Suppressor macrophage (primary cell): ENCODE data around the gene PEA15.

Source experiments
- DNase-seq, 4 experiments: peaks; one replicate each; pipeline ENCODE4 v3.0.0-alpha.2; 2020 to 2022

PEA15 gene

DNA sequence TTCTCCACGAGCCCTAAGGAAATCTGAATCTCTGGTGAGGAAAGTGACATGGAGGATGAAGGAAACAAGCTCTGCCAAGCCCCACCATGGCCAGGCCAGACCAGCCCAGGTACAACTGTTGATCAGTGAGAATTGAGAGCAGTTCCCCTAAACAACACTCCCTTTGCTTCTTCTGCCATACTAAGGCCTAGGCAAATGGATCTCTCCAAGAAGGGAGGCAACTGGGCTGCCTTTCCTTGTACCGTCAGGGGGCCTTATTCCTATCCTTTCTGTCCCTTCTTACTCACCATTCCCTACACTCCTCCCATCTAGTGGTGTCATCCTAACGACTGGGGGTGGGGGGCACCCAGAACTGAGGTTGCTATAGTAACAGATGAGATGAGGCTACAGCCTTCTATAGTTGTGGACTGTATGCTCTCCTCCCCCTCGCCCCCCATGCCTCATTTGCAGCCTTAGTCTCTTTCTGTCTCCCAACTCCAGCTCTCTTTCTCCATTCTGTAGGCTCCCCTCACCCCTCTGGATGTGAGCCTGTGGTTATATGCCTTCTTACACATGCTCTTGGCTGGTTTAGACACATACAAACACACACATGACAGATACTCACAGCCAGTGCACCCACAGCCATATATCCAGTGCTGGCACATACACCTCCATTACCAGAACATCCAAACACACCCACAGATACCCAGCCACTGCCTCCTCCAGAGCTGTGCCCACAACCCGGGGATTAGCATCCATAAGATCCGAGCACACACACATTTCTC is 3.6 kb downstream of the PEA15 start:
- no peak for DNase-seq

DNA sequence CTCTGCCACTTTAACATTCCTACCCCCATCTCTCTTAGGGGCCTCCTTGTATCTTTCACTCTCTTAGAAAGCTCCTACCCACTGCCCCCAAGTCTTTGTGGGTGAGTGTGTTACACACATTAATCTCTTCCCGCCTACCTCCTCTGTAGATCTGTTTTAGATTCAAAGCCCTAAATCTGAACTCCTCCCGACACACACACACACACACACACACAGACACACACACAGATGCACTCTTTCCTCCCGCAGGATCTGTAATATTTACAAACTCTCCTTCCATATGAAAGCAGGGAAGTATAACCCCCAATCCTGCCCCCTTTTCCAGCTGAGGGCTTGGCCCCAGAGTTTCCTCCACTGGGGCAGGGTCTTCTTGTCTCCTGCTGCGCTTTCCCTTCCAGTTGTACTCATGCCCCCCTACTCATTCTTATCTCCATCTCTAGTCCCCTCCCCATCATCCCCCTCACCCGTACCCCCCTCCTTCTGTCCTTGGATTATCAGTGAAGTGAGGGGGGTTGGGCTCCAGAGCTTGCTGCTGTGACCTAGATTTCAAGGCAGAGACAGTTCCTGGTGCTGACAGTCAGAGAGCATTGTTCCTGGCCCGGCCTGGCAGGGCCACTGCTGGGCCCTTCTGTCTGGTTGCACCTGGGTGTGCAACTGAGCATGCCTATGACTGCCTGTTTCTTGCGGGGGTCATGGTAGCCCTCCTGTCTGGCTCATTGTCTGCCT is 4.3 kb downstream of the PEA15 start:
- no peak for DNase-seq

DNA sequence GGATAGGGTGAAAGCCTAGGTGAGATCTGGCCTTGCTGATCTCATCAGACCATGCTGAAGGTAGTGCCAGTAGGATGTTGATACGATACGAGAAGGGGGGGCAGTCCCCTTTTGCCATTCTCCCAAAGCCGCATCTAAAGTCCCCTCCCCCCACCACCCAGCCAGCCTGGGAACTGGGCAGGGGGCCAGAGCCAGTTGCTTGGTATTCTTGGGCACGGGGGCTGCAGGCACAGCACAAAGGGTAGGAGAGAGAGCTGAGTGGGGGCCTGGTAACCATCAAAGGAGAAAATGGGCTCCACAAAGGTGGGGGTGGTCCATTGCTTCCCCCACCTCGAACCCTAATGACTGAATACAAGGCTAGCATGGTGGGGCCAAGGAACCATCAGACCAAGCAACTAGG is 5.4 kb downstream of the PEA15 start:
- DNase-seq, result no peak

DNA sequence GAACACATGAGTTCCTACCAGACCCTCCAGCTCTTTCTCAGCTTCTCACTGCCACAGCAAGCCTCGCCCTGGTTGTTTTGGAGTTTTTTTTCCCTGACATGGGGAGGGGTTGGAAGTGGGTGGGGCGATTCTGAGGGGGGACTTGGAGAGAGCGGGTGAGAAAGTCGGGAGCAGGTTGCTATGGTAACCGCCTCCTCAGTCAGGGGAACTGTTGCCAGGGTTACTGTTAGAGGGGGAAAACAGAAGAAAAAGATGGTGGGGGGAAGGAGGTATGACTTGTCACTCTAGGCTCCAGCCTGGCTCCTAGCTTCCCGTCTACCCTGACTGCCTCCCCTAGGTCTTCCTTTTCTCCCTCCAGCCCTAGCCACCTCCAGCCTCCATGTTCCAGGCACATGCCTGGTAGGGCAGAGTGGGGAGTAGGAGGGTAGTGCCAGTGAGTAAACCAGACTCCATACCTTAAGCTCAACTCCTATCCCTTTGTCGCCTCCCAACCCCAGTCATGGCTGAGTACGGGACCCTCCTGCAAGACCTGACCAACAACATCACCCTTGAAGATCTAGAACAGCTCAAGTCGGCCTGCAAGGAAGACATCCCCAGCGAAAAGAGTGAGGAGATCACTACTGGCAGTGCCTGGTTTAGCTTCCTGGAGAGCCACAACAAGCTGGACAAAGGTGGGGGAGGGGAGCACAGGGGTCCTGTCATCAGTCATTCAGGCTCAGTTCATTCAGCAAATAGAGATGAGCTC is 6.0 kb downstream of the PEA15 start:
- no peak for DNase-seq

DNA sequence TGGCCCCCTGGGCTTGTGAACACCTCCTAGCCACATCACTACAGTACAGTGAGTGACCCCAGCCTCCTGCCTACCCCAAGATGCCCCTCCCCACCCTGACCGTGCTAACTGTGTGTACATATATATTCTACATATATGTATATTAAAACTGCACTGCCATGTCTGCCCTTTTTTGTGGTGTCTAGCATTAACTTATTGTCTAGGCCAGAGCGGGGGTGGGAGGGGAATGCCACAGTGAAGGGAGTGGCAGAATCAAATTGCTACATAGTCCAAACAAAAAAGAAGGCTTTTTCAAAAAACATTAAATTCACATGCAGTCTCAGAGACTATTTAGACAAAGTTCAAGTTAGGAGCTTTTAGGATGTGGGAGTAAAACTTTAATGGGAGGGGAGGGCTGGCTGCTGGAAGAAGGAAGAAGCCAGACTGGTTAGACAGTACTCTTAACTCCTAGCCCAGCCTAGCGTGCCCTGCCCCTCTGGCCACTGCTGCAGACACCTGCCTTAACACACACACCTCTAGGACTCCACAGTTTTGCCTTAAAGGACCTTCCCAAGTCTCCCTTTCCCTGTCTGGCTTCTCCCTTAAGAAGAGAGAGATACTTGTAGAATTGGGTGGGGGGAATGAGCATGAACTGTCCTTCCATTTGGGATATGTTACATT is 9.4 kb downstream of the PEA15 start:
- DNase-seq, result no peak

DNA sequence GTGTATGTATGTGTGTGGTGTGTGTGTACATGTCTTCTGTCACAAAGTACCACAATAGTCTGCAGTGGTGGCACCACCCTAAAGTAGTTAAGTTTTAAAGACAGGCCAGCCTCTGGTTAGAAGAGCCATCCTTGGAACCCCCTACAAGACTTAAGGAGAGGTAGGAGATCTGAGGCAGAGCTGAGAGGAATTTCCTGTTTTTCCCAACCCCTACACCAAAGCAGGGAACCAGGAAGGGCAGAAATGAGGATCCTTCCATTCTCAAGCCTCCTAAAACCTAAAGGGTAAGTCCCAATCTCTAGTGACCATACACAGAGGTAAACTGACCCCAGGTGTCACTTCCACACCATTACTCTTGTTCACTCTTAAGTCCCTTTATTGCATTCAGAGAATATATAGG is 11.1 kb downstream of the PEA15 start:
- no peak for DNase-seq

DNA sequence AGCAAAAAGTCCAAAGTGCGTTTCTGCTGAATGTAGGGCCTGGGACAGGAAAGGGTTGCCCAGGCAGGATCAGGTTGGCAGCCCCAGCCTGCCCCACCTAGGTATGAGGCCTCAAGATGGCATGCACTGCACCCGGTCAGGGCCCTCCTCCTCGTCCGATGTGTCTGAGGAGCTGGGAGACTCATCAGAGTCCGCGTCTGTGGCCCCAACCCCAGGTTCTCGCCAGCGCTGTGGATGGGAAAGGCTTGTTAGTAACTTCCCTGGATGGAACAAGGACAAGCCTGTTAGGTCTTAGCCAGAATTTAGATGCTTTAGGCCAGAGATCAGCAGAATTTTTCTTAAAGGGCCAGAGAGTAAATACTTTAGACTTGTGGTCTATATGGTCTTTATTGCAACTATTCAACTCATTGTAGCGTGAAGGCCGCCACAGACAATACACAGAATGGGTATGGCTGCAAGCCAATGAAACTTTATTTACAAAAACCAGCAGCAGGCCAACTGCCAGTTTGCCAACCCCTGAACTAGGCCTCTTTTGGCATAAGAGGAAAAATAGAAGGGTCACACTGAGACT is 12.4 kb downstream of the PEA15 start:
- no peak for DNase-seq

DNA sequence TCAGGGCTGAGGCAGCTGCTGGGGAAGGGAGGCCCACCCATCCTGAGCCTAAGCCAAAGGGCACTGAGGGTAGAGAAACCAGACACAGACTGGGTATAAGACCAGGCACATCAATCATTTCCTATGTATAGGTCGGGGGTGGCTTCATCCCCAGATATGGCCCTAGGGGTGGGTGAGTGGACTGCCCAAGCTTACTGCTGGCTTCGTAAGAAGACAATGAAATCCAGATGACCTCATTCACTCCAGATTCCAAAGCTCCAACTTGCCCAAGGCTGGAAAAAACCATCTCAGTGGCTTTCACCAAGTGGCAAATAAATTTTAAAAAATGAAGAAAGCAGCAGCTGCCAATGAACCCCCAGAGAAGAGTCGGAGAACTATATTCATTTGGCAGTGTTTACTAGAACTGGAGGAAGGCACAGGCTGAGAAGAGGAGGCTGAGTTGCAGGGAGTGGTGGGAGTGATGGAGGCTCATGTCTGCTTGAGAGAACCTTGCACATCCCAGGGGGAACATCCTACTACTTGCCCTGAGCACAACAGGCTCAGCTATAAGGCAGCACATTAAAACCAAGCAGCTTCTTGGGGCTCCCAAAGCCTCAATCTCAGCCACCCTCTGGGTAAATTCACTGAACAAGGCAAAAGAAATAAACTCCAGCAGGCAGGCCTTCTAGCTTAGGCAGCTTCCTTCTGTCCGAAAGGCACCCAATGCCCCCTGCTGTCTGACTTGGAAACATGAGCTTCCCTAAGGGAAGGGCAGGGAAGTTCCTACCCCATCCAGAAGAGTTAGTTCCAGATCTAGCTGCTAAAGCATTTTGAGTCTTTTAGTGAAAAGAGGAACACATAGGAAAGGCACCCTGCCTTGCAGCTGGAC is 14.1 kb downstream of the PEA15 start:
- peak; percentile 50 to 78 (median 76) for DNase-seq

DNA sequence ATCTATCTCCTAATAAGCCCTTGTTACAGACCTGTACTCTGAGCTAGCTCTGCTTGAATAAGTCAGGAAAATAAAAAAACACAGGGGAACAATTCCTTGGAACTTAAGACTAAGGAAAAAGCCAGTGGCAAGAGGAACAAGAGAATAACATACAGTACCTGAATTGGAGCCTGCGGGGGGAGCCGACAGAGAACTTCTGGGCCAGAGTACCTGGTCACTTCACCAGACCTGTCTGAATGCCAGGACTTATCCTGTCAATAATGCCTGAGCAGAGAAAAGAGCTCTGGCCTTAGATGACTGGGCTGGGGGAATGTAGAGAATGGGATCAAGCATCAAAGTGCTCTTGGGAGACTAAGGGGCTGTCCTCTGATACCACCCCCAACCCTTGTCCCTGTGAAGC is 15.1 kb downstream of the PEA15 start:
- no peak for DNase-seq

DNA sequence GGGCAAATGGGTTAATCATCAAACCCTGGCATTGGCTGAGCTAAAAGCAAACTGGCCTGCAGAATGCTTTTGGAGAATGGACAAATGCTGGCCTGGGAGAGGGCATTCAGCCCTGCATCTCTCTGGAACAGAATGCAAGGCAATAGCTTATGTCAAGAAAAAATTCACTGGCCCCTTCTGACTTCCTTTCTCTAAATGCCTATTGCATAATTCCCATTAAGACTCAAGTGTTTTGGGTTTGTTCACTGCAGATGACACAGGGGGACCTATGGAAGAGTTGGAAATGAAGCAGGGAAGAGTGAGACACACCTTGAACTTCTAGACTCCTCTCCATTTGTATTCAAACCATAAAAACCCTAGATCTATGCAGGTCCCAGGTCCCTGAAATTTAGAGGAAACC is 15.9 kb downstream of the PEA15 start:
- peak in 2 of 4 experiments; percentile 16 to 24 for DNase-seq

DNA sequence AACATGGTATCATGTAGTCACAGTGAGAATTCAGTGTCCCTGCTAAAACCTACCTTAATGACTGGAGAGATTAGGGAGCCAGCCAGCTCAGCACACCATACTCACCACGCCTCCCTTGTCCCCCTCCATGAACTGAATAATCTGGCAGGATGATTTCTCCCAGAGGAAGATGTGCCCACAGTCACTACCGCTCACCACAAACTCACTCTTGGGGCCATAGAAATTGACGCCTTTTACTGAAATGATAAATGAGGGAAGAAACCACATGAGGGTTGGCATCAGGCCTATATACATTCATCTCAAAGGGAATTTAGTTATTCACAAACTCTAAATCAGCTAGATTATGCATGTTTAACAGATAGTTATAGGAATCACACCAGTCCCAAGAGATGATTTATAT is 17.4 kb downstream of the PEA15 start:
- no peak for DNase-seq

DNA sequence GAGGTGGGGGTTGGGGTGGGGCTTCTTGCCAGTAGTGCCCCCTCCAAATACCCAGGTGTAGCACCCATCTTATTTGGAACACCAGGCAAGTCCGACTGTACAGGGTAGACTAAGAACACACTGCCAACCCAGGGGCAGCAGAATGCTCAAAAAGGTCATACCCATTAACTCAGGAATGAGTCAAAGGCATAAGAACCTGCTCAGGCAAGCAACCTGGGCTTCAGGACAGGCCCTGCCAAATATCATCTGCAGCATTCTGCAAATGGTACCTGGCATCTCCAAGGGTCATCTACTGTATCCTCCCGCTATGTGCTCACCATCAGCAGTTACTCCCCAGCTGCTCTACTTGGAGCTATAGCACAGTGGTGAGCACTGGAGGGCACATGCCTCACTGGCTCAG is 19.4 kb downstream of the PEA15 start:
- DNase-seq, result no peak

DNA sequence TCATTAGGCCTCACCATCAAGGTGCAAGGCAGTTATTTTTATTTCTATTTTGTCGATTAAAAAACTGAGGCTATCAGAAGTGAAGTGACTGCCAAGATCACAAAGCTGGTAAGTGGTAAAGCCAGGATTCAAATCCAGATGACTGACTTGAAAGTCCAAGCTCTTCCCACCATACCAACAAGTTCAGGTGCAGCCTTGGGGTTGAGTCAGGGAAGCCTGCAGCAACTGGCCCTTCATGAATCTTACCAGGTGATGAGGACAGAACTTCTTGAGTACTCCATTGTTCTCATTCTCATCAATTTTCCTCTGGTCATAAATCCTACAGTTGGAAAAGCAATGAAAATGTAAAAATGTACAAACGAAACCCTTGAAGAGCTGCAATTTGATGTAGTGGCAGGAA is 20.2 kb downstream of the PEA15 start:
- no peak for DNase-seq

DNA sequence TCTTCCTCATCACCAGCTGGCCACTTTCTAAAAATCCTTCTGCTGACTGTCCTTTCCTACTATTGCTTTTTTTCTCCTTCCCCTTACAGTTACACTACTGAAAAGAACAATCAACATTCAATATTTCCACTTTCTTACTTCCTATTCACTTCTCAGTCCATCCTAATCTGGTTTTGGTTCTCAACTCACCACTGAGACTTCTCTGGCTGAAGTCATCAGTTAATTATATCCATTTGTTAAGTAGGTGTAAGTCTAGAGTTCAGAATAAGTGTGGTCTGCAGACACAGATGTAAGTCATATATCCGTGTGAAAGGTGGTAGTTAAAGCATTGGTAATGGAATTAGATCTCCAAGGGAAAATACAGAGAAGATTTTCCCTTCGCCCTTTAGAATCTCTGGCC is 21.4 kb downstream of the PEA15 start:
- no peak for DNase-seq

DNA sequence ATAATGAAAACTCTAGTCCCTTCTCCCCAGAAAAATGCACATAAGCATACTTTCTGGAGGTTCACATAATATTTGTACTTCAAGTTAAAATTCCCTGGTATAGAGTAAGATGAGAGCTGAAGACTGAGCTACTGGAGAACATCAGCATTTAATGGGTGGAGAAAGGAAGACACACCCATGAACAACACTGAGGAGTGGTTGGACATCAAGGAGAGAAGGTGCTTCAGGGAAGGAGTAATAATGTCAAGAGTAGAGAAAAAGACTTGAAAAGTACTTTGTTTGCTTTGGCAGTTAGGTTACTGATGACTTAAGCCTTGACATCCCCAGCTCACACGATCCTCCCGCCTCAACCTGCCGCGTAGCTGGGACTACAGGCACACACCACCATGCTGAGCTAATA is 21.9 kb downstream of the PEA15 start:
- DNase-seq, result no peak

DNA sequence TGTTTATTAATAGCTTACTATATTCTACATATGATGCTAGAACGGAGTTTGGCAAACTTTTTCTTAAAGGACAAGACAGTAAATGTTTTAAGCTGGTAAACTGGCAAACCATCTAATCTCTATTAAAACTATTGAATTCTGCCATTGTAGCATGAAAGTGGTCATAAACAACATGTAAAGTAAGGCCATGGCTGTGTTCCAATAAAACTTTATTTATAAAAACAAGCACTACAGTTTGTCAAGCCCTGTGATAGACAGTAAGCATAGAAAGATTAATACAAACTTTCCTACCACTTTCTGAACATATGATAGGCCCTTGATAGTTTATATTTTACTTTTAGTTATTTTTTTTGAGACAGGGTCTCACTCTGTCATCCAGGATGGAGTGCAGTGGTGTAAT is 22.4 kb downstream of the PEA15 start:
- no peak for DNase-seq

DNA sequence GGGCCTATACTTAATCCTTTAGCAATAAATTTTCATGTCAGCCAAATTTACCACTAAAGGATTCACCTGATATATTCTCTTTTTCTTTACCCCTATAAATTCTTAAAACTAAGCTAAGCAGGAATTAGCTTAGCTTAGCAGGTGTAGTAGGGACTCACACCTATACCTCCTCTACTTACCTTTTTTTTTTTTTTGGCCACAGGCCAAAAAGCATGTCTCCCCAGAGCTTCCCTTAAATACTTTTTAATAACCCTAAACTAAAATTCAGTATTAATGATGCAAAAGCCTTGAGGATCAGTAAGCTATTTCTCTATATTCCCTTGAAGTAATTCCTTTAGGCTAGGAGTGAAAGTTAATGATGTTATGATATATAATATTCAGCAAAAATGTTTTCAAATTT is 23.2 kb downstream of the PEA15 start:
- no peak for DNase-seq

DNA sequence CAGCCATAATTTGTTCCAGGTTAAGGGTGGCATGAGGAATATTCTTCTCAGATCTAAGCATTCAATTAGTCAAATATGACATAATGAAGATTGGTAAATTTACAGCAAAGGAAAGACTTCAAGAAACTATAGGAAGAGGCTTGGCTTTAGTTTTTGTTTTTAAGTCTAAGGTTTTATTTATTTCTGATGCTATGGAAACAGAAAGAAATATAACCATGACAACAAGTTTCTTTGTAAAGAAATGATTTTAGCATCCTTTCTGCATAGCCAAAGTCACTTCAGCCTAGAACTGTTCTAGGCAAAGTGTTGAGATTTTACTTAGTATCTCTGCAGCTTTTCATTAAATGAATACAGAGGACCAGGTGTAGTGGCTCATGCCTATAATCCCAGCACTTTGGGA is 27.7 kb downstream of the PEA15 start:
- no peak for DNase-seq

DNA sequence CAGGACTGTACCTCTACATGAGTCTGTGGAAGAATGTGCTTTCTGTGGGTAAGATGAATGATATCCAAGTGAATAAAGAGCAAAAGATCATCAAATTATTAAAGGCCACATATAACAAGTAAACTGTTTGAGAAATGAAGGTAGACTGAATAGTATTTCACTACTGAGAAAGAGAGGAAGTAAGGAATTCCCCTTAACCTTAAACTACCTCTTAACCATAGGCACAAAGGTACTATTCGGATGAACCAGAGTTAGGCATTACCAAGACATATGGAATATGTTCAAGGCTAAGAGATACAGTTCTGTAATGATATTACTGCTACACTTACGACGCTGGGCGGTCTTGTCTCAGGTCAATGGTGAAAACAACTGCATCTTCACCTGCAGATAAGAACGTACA is 31.6 kb downstream of the PEA15 start:
- DNase-seq, result no peak

DNA sequence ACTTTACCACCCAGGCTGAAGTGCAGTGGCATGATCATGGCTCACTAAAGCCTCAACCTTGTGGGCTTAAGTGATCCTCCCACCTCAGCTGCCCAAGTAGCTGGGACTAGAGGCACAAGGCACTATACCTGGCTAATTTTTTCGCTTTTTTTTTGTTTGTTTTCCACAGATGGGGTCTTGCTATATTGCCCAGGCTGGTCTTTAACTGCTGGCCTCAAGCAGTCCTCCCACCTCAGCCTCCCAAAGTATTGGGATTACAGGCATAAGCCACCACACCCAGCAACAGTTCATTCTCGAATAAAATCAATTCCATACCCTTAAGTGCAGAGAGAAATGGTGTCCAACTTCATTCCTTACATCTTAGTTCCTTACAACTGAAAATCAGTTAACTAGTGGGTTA is 32.4 kb downstream of the PEA15 start:
- no peak for DNase-seq

DNA sequence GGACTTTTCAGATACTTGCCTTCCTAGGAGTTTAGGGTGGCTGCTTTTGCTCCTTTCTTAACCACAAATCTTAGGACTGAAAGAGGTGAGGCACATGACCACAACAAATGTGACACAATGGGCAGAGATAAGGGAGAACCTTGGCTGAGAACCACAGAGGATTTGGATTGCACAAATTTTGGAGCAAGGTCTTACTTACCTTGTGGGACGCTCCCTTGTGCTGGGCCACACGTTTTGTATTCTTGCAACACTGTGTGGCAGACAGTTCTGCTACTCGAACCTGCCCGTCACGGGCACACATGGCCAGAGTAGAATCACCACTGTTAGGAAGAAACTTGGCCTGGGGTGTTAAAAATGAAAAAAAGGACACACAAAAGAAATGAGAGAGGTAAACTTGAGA is 33.2 kb downstream of the PEA15 start:
- no peak for DNase-seq
